ENCODE measurements around the gene MTREX. TPM values are rescaled to one million over a fixed set of nuclear protein-coding genes. Genes with fewer than 3 reads are reported as not detected.
A peak's percentile ranks its signal among the peaks of the same experiment; 100 is the strongest.

MTREX gene
- total RNA-seq, 1 experiment from 2014 or later = 25.6 TPM

DNA sequence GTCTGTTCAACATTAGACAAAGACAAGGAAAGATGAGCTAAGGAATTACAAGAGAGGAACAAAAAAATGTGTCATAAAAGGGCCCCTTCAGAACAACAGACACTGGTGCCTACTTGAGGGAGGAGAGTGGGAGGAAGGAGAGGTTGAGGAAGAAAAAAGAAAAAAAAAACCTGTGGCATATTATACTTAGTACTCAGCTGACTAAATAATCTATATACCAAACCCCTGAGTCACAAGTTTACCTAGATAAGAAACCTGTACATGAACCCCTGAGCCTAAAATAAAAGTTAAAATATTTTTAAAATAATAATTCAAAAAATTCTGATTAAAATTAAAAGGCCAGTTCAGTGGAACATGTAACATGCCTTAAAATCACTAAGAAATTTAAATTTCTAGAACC is 107.3 kb downstream of the MTREX start:
- POLR2A ChIA-PET (ENCODE audit: unreplicated experiment) = no interaction called here

DNA sequence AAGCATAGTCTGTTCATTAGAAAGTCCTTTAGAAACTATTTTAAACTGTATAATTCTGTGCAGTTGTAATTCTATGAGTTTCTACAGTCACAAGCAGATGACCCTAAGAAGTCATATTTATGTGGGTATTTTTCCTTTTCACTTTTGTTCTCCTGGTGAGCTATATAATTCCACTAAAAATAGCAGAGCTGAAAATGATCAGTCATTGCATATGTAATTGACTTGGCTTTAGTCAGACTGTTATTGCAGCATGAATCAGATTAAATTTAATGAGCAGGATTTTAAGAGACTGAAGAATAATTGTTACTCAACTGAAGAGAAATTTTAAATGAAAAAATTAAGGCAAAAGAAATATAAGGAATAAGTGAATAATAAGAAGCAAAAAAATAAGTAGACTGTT is 108.5 kb downstream of the MTREX start:
- no peak for ATAC-seq
- ChIA-PET POLR2A (ENCODE audit: unreplicated experiment) (no interaction called here), CTCF (interaction anchor here (0.7 kb wide), 1 partner anchor 10 kb away, joined by 5 read pairs; no protein-coding TSS in a partner anchor)
- Histone ChIP-seq H3K4me2 (ENCODE audit: low read length) (no peak overlapping the region), H3K27me3 (ENCODE audit: low read length) (no peaks in the 10 kb centered on the region), H3K4me1 (ENCODE audit: insufficient read depth, low read length) (peaks cover 10% of the 10 kb centered on the region; the same call in 1 of the 2 replicates), H3K9me2 (replicated peaks; ENCODE audit: low read length) (no peaks in the 10 kb centered on the region), H3K27ac (ENCODE audit: low read length) (no peak overlapping the region), H3K36me3 (ENCODE audit: low read depth, low read length) (0 out of 2 replicates have a peak, but pooled peaks cover 4% of the 10 kb centered on the region), H4K20me1 (ENCODE audit: low read length) (no peaks in the 10 kb centered on the region), H3K4me3 (ENCODE audit: low read length) (no peak overlapping the region), H2AFZ (ENCODE audit: low read length) (no peak overlapping the region), H3K9ac (ENCODE audit: low read length) (no peak overlapping the region), H3K9me3 (ENCODE audit: low read length) (no peaks in the 10 kb centered on the region), H3F3A (ENCODE audit: low read length, unreplicated experiment) (no peaks in the 10 kb centered on the region), H3K79me2 (ENCODE audit: low read length) (no peaks in the 10 kb centered on the region)
- DNase-seq = no peak
- TF ChIP-seq EZH2 (IDR thresholded peaks at IDR 0.05; ENCODE audit: low read length, unreplicated experiment) (no peak), EZH2phosphoT487 (IDR thresholded peaks at IDR 0.05; ENCODE audit: borderline replicate concordance, low read length) (no peak)
- TF ChIP-seq, protein P1, sequence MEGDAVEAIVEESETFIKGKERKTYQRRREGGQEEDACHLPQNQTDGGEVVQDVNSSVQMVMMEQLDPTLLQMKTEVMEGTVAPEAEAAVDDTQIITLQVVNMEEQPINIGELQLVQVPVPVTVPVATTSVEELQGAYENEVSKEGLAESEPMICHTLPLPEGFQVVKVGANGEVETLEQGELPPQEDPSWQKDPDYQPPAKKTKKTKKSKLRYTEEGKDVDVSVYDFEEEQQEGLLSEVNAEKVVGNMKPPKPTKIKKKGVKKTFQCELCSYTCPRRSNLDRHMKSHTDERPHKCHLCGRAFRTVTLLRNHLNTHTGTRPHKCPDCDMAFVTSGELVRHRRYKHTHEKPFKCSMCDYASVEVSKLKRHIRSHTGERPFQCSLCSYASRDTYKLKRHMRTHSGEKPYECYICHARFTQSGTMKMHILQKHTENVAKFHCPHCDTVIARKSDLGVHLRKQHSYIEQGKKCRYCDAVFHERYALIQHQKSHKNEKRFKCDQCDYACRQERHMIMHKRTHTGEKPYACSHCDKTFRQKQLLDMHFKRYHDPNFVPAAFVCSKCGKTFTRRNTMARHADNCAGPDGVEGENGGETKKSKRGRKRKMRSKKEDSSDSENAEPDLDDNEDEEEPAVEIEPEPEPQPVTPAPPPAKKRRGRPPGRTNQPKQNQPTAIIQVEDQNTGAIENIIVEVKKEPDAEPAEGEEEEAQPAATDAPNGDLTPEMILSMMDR (conservative IDR thresholded peaks at IDR 0.05; ENCODE audit: low read depth, low read length) = no peak
- no TSS peak for BruUV-seq (replicated peaks)
- intact Hi-C loops (cut with micrococcal nuclease) = no loop called here

More for the DNA sequence above, 107.3 kb downstream of the MTREX start:
- H3F3A ChIP-seq (ENCODE audit: low read length, unreplicated experiment) = no peaks in the 10 kb centered on the region
- no peaks in the 10 kb centered on the region for H3K9me2 ChIP-seq (replicated peaks; ENCODE audit: low read length)
- 0 out of 2 replicates have a peak, but pooled peaks cover 4% of the 10 kb centered on the region for H3K36me3 ChIP-seq (ENCODE audit: low read depth, low read length)
- H4K20me1 ChIP-seq (ENCODE audit: low read length) = no peaks in the 10 kb centered on the region
- H3K9ac ChIP-seq (ENCODE audit: low read length) = no peak overlapping the region
- intact Hi-C loops (cut with micrococcal nuclease) = no loop called here
- peaks cover 10% of the 10 kb centered on the region; the same call in 1 of the 2 replicates for H3K4me1 ChIP-seq (ENCODE audit: insufficient read depth, low read length)
- no TSS peak for BruUV-seq (replicated peaks)
- no peaks in the 10 kb centered on the region for H3K79me2 ChIP-seq (ENCODE audit: low read length)
- ATAC-seq (peak; percentile 54), DNase-seq (peak; percentile 26)
- CTCF ChIA-PET = no interaction called here
- no peak overlapping the region for H3K4me3 ChIP-seq (ENCODE audit: low read length)
- H3K4me2 ChIP-seq (ENCODE audit: low read length) = no peak overlapping the region
- H2AFZ ChIP-seq (ENCODE audit: low read length) = no peak overlapping the region
- no peaks in the 10 kb centered on the region for H3K9me3 ChIP-seq (ENCODE audit: low read length)
- TF ChIP-seq EZH2 (IDR thresholded peaks at IDR 0.05; ENCODE audit: low read length, unreplicated experiment) (no peak), EZH2phosphoT487 (IDR thresholded peaks at IDR 0.05; ENCODE audit: borderline replicate concordance, low read length) (no peak)
- TF ChIP-seq, protein P1 (conservative IDR thresholded peaks at IDR 0.05; ENCODE audit: low read depth, low read length) = no peak
- H3K27ac ChIP-seq (ENCODE audit: low read length) = no peak overlapping the region
- H3K27me3 ChIP-seq (ENCODE audit: low read length) = no peaks in the 10 kb centered on the region
